ENCODE data around the gene FABP2.

DNA sequence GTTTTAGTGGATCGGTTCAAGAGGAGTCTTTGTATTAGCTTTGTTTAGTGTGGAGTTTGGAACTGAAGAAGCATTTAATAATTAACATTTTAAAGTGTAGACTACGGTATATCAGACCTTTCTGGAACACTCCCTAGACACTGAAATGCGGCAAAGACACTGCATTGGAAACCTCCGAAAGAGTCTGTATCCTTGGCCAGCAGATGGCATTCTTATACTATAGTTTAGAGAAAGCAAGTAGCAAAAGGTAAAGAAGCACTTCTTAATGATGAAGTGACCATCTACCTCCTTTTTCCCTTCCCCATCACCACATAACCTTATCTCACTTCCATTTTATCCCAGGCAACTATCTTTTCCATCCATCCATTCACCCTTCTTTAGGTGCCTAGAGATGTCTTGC, 7.6 kb downstream of the FABP2 start:
- TF ChIP-seq, protein P1, sequence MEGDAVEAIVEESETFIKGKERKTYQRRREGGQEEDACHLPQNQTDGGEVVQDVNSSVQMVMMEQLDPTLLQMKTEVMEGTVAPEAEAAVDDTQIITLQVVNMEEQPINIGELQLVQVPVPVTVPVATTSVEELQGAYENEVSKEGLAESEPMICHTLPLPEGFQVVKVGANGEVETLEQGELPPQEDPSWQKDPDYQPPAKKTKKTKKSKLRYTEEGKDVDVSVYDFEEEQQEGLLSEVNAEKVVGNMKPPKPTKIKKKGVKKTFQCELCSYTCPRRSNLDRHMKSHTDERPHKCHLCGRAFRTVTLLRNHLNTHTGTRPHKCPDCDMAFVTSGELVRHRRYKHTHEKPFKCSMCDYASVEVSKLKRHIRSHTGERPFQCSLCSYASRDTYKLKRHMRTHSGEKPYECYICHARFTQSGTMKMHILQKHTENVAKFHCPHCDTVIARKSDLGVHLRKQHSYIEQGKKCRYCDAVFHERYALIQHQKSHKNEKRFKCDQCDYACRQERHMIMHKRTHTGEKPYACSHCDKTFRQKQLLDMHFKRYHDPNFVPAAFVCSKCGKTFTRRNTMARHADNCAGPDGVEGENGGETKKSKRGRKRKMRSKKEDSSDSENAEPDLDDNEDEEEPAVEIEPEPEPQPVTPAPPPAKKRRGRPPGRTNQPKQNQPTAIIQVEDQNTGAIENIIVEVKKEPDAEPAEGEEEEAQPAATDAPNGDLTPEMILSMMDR (IDR thresholded peaks at IDR 0.05) = peak; percentile 50
- TF ChIP-seq ZFX (IDR thresholded peaks at IDR 0.05; ENCODE audit: borderline replicate concordance) = no peak
